ENCODE results near the gene PFDN6.
"Not testable (repeated sequence)": the region's sequence is repeated elsewhere in the genome, so short reads cannot be mapped to it uniquely, and the experiment has no call there.

The PFDN6 gene

DNA sequence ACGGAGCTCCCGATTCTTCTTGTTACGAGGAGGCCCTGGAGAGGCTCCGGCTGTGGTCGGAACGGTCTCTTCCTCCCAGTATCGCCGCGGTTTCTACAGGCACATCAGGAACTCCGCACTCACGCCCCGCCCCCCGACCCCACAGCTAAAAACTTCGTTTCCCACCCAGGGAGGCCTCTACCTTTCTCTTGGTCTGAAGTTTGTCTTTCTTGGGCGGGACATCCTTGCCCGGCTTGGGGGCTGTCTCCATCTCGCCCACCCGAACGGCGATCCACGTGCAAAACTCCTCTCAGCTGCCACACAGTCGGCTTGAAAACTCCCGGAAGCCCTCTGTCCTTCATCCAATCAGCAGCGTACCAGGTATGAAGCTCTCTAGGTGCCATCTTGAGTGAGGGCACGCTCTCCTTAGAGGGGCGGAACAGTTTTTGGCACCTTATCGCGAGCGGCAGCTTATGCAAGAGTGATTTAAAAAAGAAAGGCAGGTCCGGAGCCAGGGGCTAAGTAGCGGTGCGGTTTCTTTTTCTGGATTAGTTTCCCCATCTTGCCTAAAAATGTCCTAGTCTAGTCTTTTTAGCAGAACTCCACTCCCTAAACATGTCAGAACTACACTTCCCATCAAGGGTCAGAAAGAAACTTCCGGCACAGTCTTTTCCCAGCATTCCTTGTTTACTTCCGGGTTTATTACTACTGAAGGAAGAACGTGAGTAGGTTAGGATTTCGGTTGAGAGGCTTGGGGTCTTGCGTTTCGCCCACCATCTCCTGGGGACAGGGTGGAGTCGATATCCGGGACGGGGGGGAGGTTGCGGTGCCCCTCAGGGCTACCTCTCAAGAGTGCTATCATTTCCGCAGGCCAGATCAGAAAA is at the start of gene PFDN6, which contains the start of gene WDR46:
TSS of gene PFDN6 (plus strand) at position 681 of the 863 bp plus-strand sequence. CDS start 256 bp downstream, outside the sequence.
TSS of gene WDR46 (minus strand) at position 319 of the 863 bp plus-strand sequence. CDS start at position 250, 69 bp downstream.
- DNase-seq (ENCODE audit: low read depth in 2 of 3, low spot score in 2 of 3): peak in 2 of 3 experiments; percentile 58 to 61

- DNase-seq (ENCODE audit: low read depth in 2 of 3, low spot score in 2 of 3): no peak
Measured at GRCh38 chr6:33241968-33242367, 47.4 kb upstream of the PFDN6 start.

- no peak for DNase-seq (ENCODE audit: low read depth in 2 of 3, low spot score in 2 of 3)
Measured at GRCh38 chr6:33243476-33243875, 45.9 kb upstream of the PFDN6 start.

DNA sequence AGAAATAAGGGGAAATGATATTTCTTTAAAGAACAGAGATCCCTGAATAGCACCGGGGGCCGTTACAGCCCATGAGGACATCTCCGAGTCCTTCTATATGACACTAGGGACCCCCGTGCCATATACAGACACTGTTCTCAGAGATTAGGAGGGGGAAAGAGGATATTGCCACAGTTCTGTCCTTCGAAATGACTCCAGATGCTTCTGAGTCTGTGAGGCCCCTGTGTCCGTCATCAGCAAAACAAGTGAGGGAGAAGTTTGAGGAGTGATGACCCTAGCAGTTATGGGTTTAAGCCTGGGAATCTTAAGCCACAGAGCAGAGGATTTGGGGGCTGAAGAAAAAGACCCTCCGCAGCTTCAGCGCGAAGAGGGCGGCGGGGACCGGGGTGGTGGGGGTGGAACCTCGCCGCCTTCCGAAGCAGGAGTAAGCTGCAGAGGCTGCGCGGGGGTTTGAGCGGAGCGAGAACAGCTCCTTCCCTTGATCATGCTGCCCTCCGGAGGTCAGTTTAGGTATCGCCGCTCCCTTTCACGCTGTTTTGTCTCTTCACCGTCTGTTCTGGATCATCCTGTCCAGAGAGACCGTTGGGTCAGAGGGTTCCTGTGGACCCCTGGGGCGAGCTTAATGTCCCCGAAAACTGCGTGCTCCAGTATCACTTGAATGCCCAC is 41.3 kb upstream of the PFDN6 start:
- DNase-seq (ENCODE audit: low read depth in 2 of 3, low spot score in 2 of 3): peak; percentile 77 to 91 (median 90)

- DNase-seq (ENCODE audit: low read depth in 2 of 3, low spot score in 2 of 3): peak in 1 of 3 experiments; percentile 29
Measured at GRCh38 chr6:33248643-33248931, 40.8 kb upstream of the PFDN6 start.

- peak; percentile 80 to 95 (median 86) for DNase-seq (ENCODE audit: low read depth in 2 of 3, low spot score in 2 of 3)
Measured at GRCh38 chr6:33248932-33249731, 40.3 kb upstream of the PFDN6 start.

DNA sequence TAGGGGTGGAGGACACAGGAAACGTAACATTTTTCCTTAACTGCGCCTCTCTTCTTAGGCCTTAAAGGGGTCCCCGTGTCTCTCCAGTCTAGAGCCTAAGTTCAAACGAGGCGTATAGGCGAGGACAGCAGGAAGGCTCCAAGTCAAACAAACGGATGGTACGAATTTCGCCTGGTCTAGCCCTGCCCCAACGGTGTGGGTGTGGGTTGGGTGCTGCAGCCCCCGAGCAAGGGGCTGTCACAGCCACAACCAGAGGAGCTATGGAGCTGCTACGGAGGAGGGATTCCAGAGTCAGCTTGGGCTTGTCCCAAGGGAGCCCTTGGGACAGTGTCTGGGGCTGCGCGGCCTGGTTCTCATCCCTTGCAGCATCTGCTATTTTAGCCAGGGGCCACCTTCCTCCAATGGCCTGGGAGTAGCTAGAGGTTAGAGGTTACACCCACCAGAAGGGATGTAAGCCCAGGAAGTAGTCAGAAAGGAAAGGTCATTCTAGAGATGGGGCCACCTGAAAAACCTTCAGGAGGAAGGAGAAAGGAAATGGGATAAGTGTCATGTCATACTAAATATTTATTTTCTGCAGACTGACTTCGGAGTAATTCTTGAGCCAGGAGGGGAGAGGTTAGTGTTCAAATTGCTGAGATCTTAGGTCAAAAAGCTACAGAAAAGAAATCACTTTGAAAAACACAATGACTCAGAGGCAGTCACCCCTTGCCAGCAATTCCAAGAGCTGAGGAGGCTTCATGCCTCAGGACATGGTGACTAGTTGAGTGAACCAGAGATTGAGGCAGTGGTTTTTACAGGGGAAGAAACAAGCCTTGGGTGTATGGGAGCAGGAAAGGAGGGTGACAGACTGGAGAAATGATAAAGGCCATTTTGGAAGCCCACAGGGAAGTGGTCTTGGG is 39.4 kb upstream of the PFDN6 start:
- DNase-seq (ENCODE audit: low read depth in 2 of 3, low spot score in 2 of 3): no peak

DNA sequence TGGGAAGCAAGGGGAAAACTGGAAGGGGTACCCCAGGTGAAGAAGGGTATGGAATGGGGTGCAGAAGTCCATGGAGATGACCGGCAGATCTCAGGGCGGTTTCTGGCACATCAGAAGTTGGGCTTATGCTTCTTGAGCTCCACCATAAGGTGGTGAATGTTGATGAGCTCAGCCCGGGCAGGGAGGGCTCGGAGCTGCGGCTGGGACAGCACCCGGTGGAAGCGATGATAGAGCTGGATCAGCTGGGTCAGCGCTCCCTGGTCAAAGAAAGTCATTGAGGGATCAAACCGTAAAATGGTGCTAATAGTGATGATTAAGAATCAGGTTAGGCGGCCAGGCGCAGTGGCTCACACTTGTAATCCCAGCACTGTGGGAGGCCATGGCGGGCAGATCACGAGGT is 38.7 kb upstream of the PFDN6 start:
- DNase-seq (ENCODE audit: low read depth in 2 of 3, low spot score in 2 of 3): no peak

DNA sequence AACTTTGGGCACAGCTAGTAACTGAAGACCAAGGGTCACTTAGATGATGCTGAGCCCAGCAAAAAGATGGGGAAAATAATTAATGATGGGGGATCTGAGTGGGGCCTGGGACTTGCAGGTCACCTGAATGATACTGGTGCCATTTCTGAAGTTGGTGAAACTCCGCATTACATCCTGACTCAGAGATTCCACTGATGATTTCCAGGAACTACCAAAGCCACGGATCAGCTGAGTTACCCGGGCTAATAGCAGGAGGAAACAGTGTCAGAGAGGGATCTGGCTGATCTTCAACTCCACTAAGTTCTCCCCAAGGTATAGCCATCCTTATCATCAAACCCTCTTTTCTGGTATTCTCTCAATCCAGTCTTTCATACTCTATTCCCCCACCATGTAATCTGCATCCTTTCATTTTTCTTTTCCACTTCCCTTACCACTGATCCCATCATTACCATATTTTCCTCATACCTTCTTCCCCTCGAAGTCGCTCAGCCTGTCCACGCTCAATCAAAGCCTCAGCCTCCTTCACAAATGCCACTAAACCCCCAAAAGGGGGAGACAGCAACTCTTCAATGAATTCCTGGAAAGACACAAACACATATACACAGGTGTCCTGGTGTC is 37.9 kb upstream of the PFDN6 start:
- DNase-seq (ENCODE audit: low read depth in 2 of 3, low spot score in 2 of 3): no peak

DNA sequence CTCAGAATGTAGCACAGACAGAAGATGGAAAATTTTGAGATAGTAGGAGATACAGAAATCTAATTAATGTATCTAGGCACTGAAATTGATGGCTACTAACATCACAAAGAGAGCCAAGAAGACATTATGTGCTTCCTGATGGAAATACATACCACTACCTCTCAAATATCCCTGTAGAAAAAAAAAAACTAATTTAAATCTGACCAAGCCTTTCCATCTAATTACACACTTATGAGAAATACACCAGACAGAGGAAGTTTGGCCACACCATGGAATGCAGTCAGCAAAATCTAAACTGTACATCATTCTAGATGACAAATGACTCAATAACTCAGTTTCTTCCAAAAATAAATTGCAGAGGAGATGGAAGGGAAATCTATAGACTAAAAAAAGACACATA is 36.6 kb upstream of the PFDN6 start:
- no peak for DNase-seq (ENCODE audit: low read depth in 2 of 3, low spot score in 2 of 3)

- DNase-seq (ENCODE audit: low read depth in 2 of 3, low spot score in 2 of 3): no peak
Measured at GRCh38 chr6:33254591-33254990, 34.8 kb upstream of the PFDN6 start.

DNA sequence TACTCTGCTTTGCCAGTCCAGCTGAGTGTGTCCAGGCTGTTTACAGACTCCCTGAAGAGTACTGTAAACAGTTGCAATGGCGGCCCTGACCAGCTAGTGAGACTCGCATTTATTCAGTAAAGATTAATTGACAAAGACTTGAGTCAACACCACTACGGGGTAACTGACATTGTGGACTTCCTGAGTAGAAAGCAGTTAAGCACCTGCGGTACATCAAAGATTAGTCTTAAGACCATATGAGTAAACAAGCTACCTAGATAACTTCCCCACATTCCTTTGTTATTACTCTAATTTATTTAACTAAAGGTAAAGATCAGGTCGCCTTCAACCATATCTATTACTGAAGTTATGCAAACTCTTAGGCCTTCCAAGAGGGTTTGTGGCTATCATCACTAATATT is 30.4 kb upstream of the PFDN6 start:
- DNase-seq (ENCODE audit: low read depth in 2 of 3, low spot score in 2 of 3): no peak

GRCh38 chr6:33262490-33262889 is 26.9 kb upstream of the PFDN6 start:
- not testable (repeated sequence) for DNase-seq (ENCODE audit: low read depth in 2 of 3, low spot score in 2 of 3)

- DNase-seq (ENCODE audit: low read depth in 2 of 3, low spot score in 2 of 3): no peak
Measured at GRCh38 chr6:33264015-33264414, 25.4 kb upstream of the PFDN6 start.

GRCh38 chr6:33271117-33271467 is 18.3 kb upstream of the PFDN6 start:
- no peak for DNase-seq (ENCODE audit: low read depth in 2 of 3, low spot score in 2 of 3)

GRCh38 chr6:33271468-33272274 is 17.7 kb upstream of the PFDN6 start, which contains the start of the genes RPS18 and VPS52:
Gene RPS18, plus strand, starts transcription at chr6:33272075. Its CDS starts 45 bp downstream, at chr6:33272120.
Gene VPS52, minus strand, starts transcription at chr6:33271876. Its CDS starts 201 bp downstream, at chr6:33271675.
- DNase-seq (ENCODE audit: low read depth in 2 of 3, low spot score in 2 of 3): peak; percentile 73 to 81 (median 80)

DNA sequence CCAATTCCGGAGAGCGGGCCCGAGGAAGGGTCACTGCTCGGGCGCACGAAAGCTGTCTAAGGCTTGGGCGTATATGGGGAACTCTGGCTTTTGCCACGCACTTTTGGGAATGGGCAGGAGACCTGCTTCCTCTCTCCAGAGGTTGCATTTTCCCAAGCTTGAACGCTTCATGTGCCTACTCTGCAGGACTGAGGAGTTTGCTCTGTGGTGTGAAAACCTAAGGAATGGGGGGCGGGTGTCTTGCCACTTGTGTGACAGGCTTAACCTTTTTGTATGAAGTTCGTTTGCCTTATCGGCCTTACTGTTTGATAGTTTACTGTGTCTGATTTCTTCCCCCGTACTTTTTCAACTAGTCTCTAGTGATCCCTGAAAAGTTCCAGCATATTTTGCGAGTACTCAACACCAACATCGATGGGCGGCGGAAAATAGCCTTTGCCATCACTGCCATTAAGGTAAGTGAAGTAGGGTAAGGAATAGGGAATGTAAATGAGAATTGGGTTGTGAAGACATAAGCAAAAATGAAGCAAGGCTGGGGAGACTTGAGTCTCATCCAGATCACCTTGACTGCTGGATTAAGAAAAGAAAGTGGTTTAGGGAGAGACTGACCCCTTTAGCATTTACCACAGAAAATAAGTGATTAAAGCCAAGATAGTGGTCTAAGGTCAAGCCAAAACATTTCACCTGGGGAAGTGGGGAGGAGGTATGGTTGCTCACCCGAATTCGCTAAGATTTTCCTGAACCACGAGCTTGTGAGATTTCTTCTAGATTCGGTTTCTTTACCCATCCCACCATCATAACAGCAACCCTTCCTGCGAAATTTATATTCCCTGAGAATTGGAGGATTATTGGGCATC is 16.9 kb upstream of the PFDN6 start:
- DNase-seq (ENCODE audit: low read depth in 2 of 3, low spot score in 2 of 3): no peak

Measured in activated CD8-positive, alpha-beta memory T cell treated with anti-CD3 and anti-CD28 coated beads for 48 hours (primary cell).